ENCODE results near the gene GRIA1.
A peak's percentile ranks its signal among the peaks of the same experiment; 100 is the strongest.

GRIA1 gene

GRCh38 chr5:153598099-153598498 is 107.6 kb downstream of the GRIA1 start:
- in situ Hi-C loops (cut with MboI; ENCODE audit: low pct_unique_long_range_greater_than_20kb, low sequenced_read_pairs, unreplicated experiment): no loop called here
- no peak for DNase-seq (ENCODE audit: low spot score)
- TF ChIP-seq CTCF (IDR thresholded peaks at IDR 0.05; ENCODE audit: extremely low read depth, insufficient read depth, missing control alignments): no peak

GRCh38 chr5:153601377-153601776 is 110.9 kb downstream of the GRIA1 start:
- in situ Hi-C loops (cut with MboI; ENCODE audit: low pct_unique_long_range_greater_than_20kb, low sequenced_read_pairs, unreplicated experiment): no loop called here
- no peak for TF ChIP-seq CTCF (IDR thresholded peaks at IDR 0.05; ENCODE audit: extremely low read depth, insufficient read depth, missing control alignments)
- peak; percentile 13 for DNase-seq (ENCODE audit: low spot score)

GRCh38 chr5:153605386-153605785 is 114.9 kb downstream of the GRIA1 start:
- no peak for DNase-seq (ENCODE audit: low spot score)
- no peak for TF ChIP-seq CTCF (IDR thresholded peaks at IDR 0.05; ENCODE audit: extremely low read depth, insufficient read depth, missing control alignments)
- in situ Hi-C loops (cut with MboI; ENCODE audit: low pct_unique_long_range_greater_than_20kb, low sequenced_read_pairs, unreplicated experiment): no loop called here

GRCh38 chr5:153610009-153610408 is 119.5 kb downstream of the GRIA1 start:
- in situ Hi-C loops (cut with MboI; ENCODE audit: low pct_unique_long_range_greater_than_20kb, low sequenced_read_pairs, unreplicated experiment): no loop called here
- DNase-seq (ENCODE audit: low spot score): no peak
- no peak for TF ChIP-seq CTCF (IDR thresholded peaks at IDR 0.05; ENCODE audit: extremely low read depth, insufficient read depth, missing control alignments)

- no peak for TF ChIP-seq CTCF (IDR thresholded peaks at IDR 0.05; ENCODE audit: extremely low read depth, insufficient read depth, missing control alignments)
- in situ Hi-C loops (cut with MboI; ENCODE audit: low pct_unique_long_range_greater_than_20kb, low sequenced_read_pairs, unreplicated experiment): no loop called here
Measured at GRCh38 chr5:153610811-153611210, 120.3 kb downstream of the GRIA1 start.

GRCh38 chr5:153613144-153613543 is 122.7 kb downstream of the GRIA1 start:
- in situ Hi-C loops (cut with MboI; ENCODE audit: low pct_unique_long_range_greater_than_20kb, low sequenced_read_pairs, unreplicated experiment): no loop called here
- no peak for TF ChIP-seq CTCF (IDR thresholded peaks at IDR 0.05; ENCODE audit: extremely low read depth, insufficient read depth, missing control alignments)
- no peak for DNase-seq (ENCODE audit: low spot score)

More at GRCh38 chr5:153610811-153611210, 120.3 kb downstream of the GRIA1 start:
- DNase-seq (ENCODE audit: low spot score): no peak

- in situ Hi-C loops (cut with MboI; ENCODE audit: low pct_unique_long_range_greater_than_20kb, low sequenced_read_pairs, unreplicated experiment): no loop called here
- no peak for TF ChIP-seq CTCF (IDR thresholded peaks at IDR 0.05; ENCODE audit: extremely low read depth, insufficient read depth, missing control alignments)
- DNase-seq (ENCODE audit: low spot score): no peak
Measured at GRCh38 chr5:153613672-153614071, 123.2 kb downstream of the GRIA1 start.
